ENCODE results near the gene MBP. TPM values are rescaled to one million over a fixed set of nuclear protein-coding genes. Genes with fewer than 3 reads are reported as not detected.

MBP gene
- total RNA-seq, 1 experiment from 2014 or later, result 15.6 TPM

GRCh38 chr18:77133835-77134496 is 1.4 kb upstream of the MBP start:
- DNase-seq (ENCODE audit: low read depth), result peak; percentile 63

- DNase-seq (ENCODE audit: low read depth), result no peak
These were observed 660 bp upstream of the MBP start for GRCh38 chr18:77133051-77133834.

DNA sequence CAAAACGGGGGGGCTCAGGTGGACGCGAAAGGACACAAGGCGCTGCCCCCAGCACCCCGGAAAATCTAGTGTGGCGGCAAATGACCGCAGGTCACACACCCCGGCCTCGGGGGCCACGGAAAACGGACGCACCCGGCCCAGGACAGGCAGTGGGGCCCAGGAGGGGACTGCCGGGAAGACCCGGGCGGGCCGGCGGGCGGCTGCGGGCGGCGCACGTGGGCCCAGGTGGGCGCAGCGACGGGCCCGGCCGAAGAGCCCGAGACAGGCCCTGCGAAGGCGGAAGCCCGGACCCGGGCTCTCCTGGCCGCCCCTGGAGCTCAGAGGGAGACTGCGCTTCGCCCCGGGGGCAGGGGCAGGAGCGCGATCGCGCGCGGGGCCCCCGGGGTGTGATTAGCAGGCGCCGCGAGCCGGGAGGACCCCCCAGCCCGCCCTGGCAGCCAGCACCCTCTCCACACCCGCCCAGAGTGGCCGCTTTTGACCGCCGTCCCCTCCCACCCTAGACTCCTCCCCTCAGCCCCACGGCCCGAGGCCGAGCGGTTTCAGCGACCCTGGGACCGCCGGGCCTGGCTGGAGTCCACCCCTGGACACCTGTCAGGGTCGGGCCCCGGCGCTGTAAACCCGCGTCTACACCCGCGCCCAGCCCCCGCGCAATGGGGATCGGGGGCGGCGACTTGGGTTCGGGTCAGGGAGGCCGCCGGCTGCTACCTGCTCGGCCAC is 773 bp downstream of the MBP start:
- peak; percentile 49 for DNase-seq (ENCODE audit: low read depth)

- DNase-seq (ENCODE audit: low read depth), result no peak
These were observed 1.4 kb downstream of the MBP start for GRCh38 chr18:77131100-77131651.

DNA sequence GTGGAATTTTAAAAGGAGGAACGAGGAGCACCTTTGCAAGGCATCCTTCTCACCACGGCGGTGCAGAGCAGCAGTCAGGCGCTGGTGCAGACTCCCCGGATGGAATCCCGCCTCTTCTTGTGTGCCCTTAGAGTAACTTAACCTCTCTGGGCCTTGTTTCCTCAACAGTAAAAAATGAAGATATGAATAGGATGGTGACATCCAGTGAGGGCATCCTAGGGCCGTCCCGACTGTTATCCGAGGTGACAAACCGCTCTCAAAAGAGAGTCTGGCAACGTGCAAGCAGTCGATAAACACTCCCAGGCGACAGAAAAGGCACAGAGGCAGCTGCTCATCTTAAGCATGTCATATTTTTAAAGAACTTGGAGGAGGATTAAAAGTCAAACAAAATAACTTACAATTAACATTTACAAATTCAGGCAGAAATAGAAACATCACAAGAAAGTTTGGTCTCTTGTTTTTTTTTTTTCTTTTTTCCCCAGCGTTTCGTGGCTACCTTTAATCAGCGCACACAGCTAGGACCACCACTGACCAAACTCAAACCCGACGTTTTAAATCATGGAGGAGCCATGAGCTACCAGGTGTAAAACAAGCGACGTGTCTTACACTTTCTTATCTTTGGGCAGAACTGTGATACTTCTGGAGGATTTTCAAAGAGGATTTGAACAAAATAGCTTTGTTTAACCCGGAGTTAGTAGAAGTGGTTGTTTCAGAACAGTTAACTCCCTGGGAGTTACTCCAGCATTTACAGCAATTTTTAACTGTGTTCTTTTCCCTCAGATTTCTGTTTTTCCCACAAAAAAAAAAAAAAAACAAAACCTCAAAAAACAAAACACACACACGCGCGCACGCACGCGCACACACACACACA is 2.1 kb downstream of the MBP start:
- DNase-seq (ENCODE audit: low read depth), result no peak

DNA sequence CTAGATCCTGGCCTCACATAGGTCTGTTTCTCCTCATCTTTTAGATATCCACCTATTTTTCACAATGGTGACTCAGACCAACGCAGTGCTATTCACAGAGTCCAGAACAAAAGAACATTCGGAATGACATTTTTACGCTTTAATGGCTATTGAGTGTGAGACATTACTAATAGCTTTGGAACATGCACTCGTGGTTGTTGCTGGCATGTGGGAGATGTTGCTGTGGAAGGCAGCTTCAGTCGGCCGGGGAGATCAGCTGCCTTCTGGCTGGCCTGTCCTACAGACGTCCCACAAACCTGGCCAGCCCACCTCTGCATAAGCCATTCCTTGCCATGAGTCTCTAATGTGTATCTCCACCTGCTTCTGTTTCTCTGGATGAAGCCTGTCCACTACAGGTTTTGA is 3.4 kb downstream of the MBP start:
- peak; percentile 90 for DNase-seq (ENCODE audit: low read depth)

GRCh38 chr18:77127769-77128671 is 4.6 kb downstream of the MBP start:
- DNase-seq (ENCODE audit: low read depth), result peak; percentile 92

DNA sequence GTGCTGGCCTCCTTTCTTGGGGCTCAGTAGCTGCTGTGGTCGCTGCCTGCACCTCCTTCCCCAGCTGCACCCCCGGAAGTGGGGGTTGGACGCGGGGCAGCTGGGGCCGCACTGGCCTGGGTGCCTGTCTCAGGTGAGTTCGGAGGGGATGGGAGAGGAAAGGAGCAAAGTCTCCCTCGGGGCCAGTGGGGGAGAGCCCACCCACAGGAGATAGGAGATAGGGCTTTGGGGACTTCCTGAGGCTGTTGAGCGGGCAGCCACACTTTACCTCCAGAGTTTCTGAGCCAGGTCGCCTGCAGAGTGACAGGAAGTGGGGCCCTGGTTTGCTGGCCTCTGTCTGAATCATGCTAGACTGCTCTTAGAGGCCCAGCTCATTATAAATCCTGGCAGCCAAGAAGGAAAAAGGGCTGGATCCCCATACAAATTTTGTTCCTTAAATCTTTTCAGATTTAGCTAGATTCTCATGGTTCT is 8.1 kb downstream of the MBP start:
- DNase-seq (ENCODE audit: low read depth), result no peak

GRCh38 chr18:77123320-77124231 is 9.0 kb downstream of the MBP start:
- DNase-seq (ENCODE audit: low read depth), result no peak

DNA sequence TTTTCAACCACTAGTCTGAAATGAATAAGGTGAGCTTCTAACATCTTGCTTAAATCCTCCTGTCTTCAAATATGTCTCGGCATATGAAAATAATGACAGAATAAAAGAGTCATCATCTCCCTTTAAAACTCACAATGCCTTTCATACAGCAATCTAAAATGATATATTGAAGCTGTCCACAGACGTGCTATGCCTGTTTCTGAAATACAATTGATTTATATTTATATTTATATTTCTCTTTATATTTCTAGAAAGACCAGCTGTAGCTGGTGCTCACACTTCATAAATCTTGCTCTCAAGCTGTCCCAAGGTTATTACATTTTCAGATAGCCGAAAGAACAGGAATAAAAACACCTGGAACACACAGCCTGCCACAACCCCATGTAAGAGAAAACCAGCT is 11.1 kb downstream of the MBP start:
- no peak for DNase-seq (ENCODE audit: low read depth)

DNA sequence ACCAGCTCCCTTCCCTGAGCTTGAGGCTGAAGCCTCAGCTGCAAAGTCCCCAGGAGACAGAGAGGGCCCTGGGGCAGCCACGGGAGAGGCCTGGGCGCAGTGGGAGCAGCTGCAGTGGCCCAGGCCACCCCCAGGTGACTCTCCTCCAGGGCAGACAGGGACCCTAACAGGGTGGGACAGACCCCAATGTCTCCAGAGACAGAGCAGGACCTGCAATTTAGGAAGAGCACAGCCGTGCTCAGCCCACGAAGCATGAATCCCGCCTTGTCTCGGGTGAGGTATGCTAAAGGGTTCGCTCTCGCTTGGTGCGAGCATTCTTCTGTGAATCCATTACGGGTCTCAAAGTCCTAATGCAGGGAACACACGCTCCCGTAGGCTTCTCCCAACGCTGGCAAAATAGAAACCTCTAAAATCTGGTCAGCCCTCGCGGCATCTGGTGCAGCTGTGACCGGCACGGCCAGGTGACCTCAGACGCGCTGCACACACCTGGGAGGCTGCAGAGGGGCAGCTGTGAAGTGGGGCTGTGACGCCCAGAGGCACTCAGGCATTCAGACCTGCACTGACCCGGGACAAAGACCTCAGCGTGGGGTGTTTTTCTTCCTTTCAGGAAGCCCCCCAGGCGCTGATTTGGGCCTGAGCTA is 12.6 kb downstream of the MBP start:
- no peak for DNase-seq (ENCODE audit: low read depth)

- no peak for DNase-seq (ENCODE audit: low read depth)
These were observed 13.3 kb downstream of the MBP start for GRCh38 chr18:77119101-77119850.

GRCh38 chr18:77118256-77119090 is 14.1 kb downstream of the MBP start:
- DNase-seq (ENCODE audit: low read depth), result no peak

GRCh38 chr18:77116201-77117080 is 16.1 kb downstream of the MBP start:
- no peak for DNase-seq (ENCODE audit: low read depth)

DNA sequence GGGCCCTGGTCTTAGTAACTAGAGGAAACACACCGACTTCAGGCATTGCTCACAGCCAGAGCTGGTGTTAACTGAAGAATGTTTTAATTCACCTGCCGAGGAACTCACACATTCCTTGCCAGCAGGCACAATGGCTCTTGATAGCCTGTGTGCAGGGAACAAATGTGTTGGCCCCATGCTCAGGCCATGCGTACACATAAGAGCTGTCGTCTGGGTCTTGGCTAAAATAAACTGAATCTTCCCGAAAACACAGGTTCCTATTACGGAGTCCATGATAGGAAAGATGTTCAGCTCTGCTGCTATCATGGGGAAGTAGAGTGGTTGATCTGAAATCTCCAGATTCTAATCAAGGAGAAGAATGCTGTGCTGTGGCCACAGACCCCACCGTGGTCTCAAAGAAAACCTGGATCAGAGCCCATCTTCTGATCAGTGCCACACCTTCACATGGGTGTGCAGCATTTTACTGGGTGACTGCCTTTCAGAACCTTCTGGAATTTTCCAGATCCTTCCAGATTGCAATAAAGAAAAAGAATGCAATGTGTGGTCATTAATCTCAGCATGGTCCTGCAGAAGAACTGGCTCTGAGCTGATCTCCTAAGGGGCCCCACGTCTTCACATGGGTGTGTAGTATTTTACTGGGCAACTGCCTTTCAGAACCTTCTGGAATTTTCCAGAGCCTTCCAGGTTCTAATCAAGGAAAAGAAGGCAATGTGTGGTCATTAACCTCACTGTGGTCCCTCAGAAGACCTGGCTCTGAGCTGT is 17.2 kb downstream of the MBP start:
- peak; percentile 49 for DNase-seq (ENCODE audit: low read depth)
